H54 (cell line): ENCODE data around the gene TASP1.
A peak's percentile ranks its signal among the peaks of the same experiment; 100 is the strongest.

Source experiments
- DNase-seq: peaks from one replicate; pipeline ENCODE4 v3.0.0; 2011; ENCODE audit warnings: low spot score, mixed read lengths; ENCODE audit not compliant: insufficient read length
- FAIRE-seq: peaks from 3 replicates; lab custom pipeline; 2011; peaks lifted over from hg19 to GRCh38; lab: Jason Lieb, UNC
- POLR2A ChIP-seq: IDR thresholded peaks from 2 replicates; pipeline ENCODE4 v1.6.1; 2011; ENCODE audit warnings: low read depth, mild to moderate bottlenecking, low read length

The TASP1 gene

DNA sequence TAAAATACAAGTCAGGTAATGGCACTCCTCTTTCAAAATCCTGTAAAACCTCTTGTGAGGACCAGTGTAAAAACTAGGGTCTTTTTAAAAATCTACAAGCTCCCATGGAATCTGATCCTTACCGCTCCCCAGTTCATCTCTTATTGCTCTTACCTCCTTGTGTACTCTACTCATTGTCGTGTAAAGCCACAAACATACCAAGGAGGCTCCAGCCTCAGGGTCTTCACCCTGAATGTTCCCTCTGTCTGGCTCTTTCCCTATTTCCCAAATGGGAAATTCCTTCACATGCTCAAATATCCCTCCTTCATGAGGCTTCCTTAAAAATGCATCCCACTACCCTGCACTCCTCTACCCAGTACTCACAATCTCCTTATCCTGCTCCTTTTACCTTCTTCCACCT, 67.1 kb downstream of the TASP1 start:
- no peak for FAIRE-seq
- TF ChIP-seq POLR2A = no peak
- DNase-seq = no peak

DNA sequence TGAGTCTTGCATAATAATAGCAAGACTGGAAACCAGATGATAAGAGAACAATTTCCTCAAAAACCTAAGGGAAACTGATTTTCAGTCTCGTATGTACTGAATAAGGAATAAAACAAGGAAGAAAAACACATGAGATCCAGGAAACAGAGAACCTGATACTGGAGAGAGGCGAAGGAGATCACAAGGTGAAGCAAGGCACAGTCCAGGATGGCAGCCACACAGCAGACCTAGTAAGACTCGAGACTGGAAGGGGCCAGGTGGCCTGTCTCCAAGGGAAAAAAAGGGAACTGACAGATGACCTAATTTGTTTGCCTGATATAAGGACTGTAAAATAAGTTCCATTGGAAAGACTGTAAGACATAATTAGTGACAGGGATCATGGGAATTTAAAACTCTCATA, 71.1 kb downstream of the TASP1 start:
- TF ChIP-seq POLR2A = no peak
- DNase-seq (no peak), FAIRE-seq (no peak)

DNA sequence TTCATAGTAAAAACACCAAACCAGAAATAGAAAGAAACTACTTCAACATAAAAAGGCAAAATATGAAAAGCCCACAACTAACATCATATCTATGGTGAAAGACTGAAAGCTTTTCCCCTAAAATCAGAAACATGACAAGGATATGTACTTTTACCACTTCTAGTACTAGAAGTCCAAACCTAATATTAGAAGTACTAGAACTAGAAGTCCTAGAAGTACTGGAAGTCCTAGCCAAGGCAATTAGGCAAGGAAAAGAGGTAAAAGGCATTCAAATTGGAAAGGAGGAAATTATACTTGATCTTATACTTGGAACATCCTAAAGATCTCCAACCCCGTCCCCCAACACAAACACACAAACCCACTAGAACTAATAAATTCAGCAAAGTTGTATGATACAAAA, 74.9 kb downstream of the TASP1 start:
- FAIRE-seq = no peak
- no peak for TF ChIP-seq POLR2A

DNA sequence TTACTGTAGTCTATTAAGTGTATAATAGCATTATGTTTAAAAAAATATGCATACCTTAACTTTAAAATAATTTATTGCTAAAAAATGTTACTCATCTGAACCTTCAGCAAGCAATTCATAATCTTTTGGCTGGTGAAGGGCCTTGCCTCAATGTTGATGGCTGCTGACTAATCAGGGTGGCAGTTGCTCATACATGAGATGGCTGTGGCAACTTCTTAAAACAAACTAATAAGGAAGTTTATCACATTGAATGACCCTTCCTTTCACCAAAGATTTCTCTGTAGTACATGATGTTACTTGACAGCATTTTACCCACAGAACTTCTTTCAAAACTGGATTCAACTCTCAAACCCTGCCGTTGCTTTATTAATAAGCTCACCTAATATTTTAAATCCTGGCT, 84.0 kb downstream of the TASP1 start:
- TF ChIP-seq POLR2A = no peak
- FAIRE-seq = peak; percentile 66
- no peak for DNase-seq

More for the DNA sequence above, 74.9 kb downstream of the TASP1 start:
- no peak for DNase-seq

DNA sequence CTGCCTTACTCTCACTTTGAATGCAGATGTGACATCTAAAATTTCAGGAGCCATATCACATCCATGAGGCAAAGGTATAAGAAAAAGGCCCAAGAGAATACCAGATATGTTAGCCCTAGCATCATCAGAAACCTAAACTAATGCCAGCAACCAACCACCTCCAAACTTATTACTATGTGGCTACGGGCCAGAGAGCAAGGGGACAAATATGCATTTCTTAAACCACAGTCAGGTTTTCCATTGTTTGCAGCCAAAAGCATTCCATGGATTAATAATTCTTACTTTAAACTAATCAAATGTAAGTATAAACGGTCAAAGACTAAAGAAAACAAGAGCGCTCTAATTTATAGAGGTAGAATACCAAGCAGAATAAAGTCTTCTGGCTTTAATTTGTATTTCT, 84.7 kb downstream of the TASP1 start:
- no peak for FAIRE-seq
- no peak for DNase-seq

DNA sequence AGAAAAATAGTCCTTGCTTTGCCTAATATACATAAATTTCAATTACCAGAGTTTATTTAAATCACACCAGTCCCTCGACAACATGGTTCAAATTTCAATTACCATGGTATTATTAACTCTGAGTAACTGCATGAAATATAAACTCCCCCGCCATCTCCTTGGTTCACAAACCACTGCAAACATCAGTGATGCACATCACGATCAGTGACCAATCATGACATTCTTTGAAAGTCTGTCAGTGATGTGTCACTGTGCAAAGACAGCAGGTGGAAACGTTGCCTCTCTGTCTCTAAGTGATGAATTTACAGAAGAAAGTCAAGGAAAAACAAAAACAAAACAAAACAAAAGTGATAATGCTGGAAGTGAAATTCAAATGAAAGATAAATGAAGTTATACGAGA, 86.7 kb downstream of the TASP1 start:
- DNase-seq (no peak), FAIRE-seq (no peak)
- no peak for TF ChIP-seq POLR2A

More for the DNA sequence above, 84.7 kb downstream of the TASP1 start:
- no peak for TF ChIP-seq POLR2A

DNA sequence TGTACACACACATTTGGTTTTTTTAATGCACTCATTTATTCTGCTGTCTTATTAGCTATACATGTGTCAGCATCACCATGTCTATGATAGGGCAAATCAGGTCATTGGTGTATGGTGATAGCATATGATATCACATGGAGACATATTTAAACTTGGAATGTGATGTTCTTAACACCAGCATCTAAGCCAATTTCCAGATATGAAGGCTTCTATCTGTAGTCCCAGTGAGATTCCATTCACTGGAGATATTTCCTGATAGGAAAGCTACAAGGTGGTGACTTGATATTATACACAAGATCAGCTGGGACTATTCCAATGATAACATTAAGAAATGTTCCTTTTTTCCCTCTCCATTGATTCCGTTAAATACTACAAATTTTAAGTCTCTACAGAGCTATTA, 89.3 kb downstream of the TASP1 start:
- no peak for DNase-seq
- no peak for FAIRE-seq
- TF ChIP-seq POLR2A = no peak

DNA sequence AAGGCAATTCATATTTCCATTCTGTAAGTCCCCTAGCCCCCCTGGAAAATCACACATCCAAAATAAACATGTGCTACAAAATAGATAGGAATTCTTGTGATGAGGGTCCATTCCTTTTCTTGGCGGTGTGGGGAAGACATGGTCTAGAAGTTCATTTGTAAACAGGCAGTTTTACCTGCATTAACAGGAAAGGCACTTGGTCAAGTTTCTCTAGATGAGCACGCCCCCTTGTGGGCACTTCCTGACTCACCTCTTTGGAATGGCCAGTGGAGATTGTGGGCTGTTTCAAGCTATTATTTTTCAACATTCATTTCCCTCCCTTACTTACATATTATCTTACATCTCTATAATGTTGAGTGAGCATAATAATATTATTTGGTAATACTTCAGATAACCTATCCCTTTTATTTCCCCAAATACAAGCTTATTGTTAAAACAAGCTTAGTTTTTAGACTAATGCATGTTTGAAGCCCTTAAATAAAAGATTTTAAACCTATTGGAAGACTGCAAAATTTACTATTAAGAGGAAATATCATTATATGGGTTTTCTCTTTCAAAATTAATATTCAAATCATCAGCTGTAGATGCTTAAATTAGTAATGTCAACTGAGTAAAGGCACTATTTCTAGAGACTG, 92.1 kb downstream of the TASP1 start:
- FAIRE-seq = peak; percentile 96
- TF ChIP-seq POLR2A = no peak
- DNase-seq = peak; percentile 9

DNA sequence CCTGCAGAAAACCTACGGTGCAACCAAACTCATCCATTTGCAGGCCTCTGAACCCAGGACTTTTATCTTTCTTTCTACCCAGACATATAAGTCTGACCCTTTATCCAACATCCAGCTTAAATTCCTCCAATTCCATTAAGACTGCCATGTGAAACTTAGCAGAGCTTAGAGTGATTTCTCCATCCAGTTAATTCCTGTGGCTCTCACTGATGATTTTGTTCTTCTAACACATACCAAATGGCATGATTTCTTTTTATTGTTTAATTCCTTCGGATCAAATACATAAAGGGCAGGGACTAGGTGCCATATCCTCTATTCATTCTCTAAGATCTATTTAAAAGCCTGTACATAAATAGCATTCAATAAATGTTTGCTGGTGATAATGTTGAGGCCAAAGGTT, 92.9 kb downstream of the TASP1 start:
- no peak for TF ChIP-seq POLR2A
- no peak for DNase-seq
- FAIRE-seq = no peak

DNA sequence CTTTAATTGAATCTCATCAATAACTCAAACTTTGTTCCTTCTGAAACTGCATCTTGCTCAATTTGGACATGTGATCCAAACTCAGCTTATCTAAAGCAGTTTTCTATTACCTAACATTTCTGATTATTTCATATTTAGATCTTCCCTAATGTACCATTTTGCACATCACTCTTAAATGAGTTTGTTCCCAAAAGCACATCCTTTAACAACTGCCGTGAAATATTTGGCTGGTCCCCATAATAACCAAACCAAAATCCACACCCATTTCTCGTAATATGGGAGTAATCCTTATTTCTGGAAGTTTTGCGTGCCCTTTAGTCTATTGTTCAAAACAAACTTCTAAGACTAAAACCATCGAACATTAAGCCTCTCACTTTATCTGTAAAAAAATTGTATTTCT, 94.9 kb downstream of the TASP1 start:
- FAIRE-seq (no peak), DNase-seq (no peak)
- no peak for TF ChIP-seq POLR2A

DNA sequence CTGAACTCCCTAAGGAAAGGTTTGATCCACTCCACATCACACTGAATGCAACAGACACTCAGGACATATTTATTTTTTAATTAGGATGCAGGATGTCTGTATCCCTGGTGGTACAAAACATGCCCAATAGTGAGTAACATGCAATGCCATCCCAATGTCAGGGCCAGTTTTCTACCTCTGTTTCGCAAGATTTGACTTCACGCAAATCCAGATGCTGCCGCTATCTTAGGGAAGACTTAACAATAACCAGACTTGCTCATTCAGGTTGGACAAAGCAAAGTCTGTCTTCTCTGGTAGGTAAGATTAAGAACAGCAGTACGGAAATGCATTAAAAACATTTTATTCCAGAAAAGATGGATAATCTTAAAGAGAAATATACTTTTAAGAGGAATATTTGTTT, 103.1 kb downstream of the TASP1 start:
- FAIRE-seq = no peak
- no peak for DNase-seq
- TF ChIP-seq POLR2A = no peak

DNA sequence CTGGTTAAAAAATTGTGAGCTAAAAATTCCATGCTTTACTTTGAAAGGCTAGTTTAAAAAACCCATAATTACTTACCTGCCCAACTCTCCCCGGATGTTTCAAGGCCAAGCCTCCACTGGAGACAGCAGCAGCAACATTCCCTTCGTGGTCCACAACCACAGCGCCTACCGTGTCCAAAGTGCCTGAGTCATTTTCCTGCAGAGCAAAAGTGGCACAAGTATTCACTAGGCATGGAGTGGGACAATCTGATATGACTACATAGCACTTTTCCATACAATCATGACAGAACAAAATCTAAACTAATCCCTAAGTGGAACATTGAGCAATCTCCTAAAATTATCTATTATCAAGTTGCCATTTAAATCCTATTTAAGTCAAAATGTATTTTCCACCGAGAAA, 104.8 kb downstream of the TASP1 start:
- DNase-seq (no peak), FAIRE-seq (peak; percentile 15)
- no peak for TF ChIP-seq POLR2A

DNA sequence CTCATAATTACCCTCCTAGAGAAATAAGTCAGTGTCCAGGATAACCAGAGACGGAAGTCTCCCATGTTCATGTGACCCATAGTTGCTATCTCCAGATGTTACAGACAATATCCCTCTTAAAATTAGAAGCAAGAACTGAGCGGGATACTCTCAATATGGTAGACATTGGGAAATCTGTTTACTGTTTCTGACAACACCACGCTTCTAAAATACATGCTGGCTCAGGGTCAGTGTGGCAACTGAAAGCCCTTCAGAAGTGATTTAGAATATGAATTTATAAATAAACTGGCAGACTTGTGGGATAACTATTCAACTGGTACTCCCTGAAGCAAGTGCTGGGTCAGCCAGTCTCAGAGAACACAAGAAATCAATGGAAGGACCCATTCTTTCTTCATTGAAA, 108.6 kb downstream of the TASP1 start:
- TF ChIP-seq POLR2A = no peak
- FAIRE-seq = no peak
- no peak for DNase-seq

DNA sequence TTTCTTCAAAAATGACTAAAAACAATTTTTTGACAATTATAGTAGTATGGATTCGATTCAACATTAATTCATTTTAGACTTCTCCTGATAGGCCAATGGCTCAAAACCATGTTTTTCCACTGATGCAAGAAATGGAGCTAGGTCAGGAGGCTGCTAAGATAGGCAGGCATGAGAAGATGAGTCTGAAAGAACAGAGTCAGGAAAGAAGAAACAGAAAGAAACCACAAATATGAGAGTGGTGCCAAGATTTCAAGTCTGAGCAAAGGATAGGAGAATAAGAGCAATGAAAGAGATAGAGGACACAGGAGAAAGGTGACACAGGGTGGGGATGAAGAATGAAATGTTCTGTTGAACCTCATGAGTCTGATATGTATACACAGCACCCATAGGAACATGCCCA, 112.2 kb downstream of the TASP1 start:
- DNase-seq (no peak), FAIRE-seq (no peak)
- TF ChIP-seq POLR2A = no peak

DNA sequence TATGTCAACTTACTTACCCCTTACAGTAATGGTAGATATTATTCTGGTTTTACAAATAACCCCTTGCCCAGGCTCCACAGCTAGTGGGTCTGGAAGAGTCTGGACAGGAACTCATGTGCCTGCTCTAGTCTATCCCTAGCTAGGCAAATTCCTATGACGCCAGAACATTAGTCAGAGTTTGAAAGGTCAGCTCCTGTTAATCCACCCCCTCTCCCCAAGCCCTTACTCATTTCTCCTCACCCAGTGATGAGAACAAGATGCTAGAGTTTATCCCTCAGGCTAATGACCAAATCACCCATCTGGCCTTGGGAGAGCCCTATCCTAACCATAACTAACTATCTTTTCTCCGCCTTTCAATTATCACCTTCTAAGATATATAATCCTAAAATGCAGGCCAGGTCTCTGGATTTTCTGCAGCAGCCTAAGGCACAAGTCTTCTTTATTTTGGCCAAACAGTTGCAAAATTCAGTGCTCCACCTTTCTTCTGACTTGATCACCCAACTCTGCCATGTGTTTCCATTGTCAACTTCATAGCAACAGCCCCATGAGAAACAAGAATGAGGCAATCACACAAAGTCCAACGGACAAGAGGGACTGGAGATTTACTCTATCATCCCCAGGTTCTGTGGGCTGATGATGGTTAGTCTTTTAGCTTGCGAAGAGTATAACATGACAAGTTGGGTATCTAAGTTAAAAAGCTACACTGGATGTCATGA, 113.3 kb downstream of the TASP1 start:
- no peak for TF ChIP-seq POLR2A
- peak; percentile 77 for FAIRE-seq
- DNase-seq = peak; percentile 33
